ENCODE measurements around the gene CFAP157. TPM values are rescaled to one million over a fixed set of nuclear protein-coding genes. Genes with fewer than 3 reads are reported as not detected.

Gene CFAP157
- total RNA-seq, 1 donor from 2014 or later: 0.24 TPM

- peaks cover 20% of the 10 kb centered on the region for H3K36me3 Mint-ChIP-seq (ENCODE audit: unreplicated experiment)
- TF ChIP-seq CTCF (IDR thresholded peaks at IDR 0.05): no peak
- H3K27me3 Mint-ChIP-seq (ENCODE audit: unreplicated experiment): no peaks in the 10 kb centered on the region
- no peaks in the 10 kb centered on the region for H3K9me3 Mint-ChIP-seq (ENCODE audit: unreplicated experiment)
- no peak overlapping the region for H3K27ac Mint-ChIP-seq (ENCODE audit: unreplicated experiment)
- H3K4me3 Mint-ChIP-seq (ENCODE audit: unreplicated experiment): no peak overlapping the region
- H3K4me1 Mint-ChIP-seq (ENCODE audit: unreplicated experiment): no peaks in the 10 kb centered on the region
- no peak for DNase-seq (ENCODE audit: extremely low spot score, unreplicated experiment)
Measured at GRCh38 chr9:127742435-127743088, 35.8 kb downstream of the CFAP157 start.

GRCh38 chr9:127744398-127745110 is 37.8 kb downstream of the CFAP157 start:
- no peaks in the 10 kb centered on the region for H3K4me1 Mint-ChIP-seq (ENCODE audit: unreplicated experiment)
- peaks cover 18% of the 10 kb centered on the region for H3K36me3 Mint-ChIP-seq (ENCODE audit: unreplicated experiment)
- no peaks in the 10 kb centered on the region for H3K9me3 Mint-ChIP-seq (ENCODE audit: unreplicated experiment)
- H3K4me3 Mint-ChIP-seq (ENCODE audit: unreplicated experiment): no peak overlapping the region
- H3K27ac Mint-ChIP-seq (ENCODE audit: unreplicated experiment): no peak overlapping the region
- H3K27me3 Mint-ChIP-seq (ENCODE audit: unreplicated experiment): no peaks in the 10 kb centered on the region
- no peak for DNase-seq (ENCODE audit: extremely low spot score, unreplicated experiment)
- no peak for TF ChIP-seq CTCF (IDR thresholded peaks at IDR 0.05)

- Mint-ChIP-seq H3K36me3 (ENCODE audit: unreplicated experiment) (peaks cover 24% of the 10 kb centered on the region), H3K27me3 (ENCODE audit: unreplicated experiment) (no peaks in the 10 kb centered on the region), H3K4me3 (ENCODE audit: unreplicated experiment) (no peak overlapping the region), H3K27ac (ENCODE audit: unreplicated experiment) (no peak overlapping the region), H3K4me1 (ENCODE audit: unreplicated experiment) (no peaks in the 10 kb centered on the region), H3K9me3 (ENCODE audit: unreplicated experiment) (no peaks in the 10 kb centered on the region)
- TF ChIP-seq CTCF (IDR thresholded peaks at IDR 0.05): no peak
- DNase-seq (ENCODE audit: extremely low spot score, unreplicated experiment): no peak
Measured at GRCh38 chr9:127746959-127747569, 40.3 kb downstream of the CFAP157 start.

GRCh38 chr9:127749090-127749787 is 42.5 kb downstream of the CFAP157 start:
- Mint-ChIP-seq H3K4me3 (ENCODE audit: unreplicated experiment) (no peak overlapping the region), H3K4me1 (ENCODE audit: unreplicated experiment) (no peaks in the 10 kb centered on the region), H3K27ac (ENCODE audit: unreplicated experiment) (no peak overlapping the region), H3K36me3 (ENCODE audit: unreplicated experiment) (peaks cover 21% of the 10 kb centered on the region), H3K9me3 (ENCODE audit: unreplicated experiment) (no peaks in the 10 kb centered on the region), H3K27me3 (ENCODE audit: unreplicated experiment) (no peaks in the 10 kb centered on the region)
- no peak for TF ChIP-seq CTCF (IDR thresholded peaks at IDR 0.05)
- DNase-seq (ENCODE audit: extremely low spot score, unreplicated experiment): no peak
